Endothelial cell of hepatic sinusoid (primary cell): Measurements from ENCODE around the gene MEX3C.

Experiments used
- in situ Hi-C: cut with HindIII; loops from 2 replicates; pipeline ENCODE4 v1.10.0; 2017; ENCODE audit warnings: low sequenced_read_pairs

Gene MEX3C

GRCh38 chr18:51192026-51192425 is 5.5 kb downstream of the MEX3C start:
- in situ Hi-C loops: no loop called here

- in situ Hi-C loops: no loop called here
These were observed 6.3 kb downstream of the MEX3C start for GRCh38 chr18:51191128-51191717.

- in situ Hi-C loops: no loop called here
These were observed 7.5 kb downstream of the MEX3C start for GRCh38 chr18:51190000-51190399.

GRCh38 chr18:51188024-51188701 is 9.3 kb downstream of the MEX3C start:
- in situ Hi-C loops: no loop called here

GRCh38 chr18:51185075-51185474 is 12.4 kb downstream of the MEX3C start:
- in situ Hi-C loops: no loop called here

GRCh38 chr18:51184091-51184457 is 13.4 kb downstream of the MEX3C start:
- in situ Hi-C loops: no loop called here

GRCh38 chr18:51183372-51184090 is 13.9 kb downstream of the MEX3C start:
- in situ Hi-C loops: no loop called here

- in situ Hi-C loops: no loop called here
These were observed 14.7 kb downstream of the MEX3C start for GRCh38 chr18:51182824-51183223.

GRCh38 chr18:51171625-51172259 is 25.7 kb downstream of the MEX3C start:
- in situ Hi-C loops: no loop called here

GRCh38 chr18:51171223-51171622 is 26.3 kb downstream of the MEX3C start:
- in situ Hi-C loops: no loop called here

GRCh38 chr18:51170664-51171063 is 26.8 kb downstream of the MEX3C start:
- in situ Hi-C loops: no loop called here

GRCh38 chr18:51169731-51170130 is 27.8 kb downstream of the MEX3C start:
- in situ Hi-C loops: no loop called here

GRCh38 chr18:51168960-51169662 is 28.4 kb downstream of the MEX3C start:
- in situ Hi-C loops: no loop called here

GRCh38 chr18:51168026-51168742 is 29.3 kb downstream of the MEX3C start:
- in situ Hi-C loops: no loop called here

GRCh38 chr18:51165296-51165695 is 32.2 kb downstream of the MEX3C start:
- in situ Hi-C loops: no loop called here

- in situ Hi-C loops: no loop called here
These were observed 32.7 kb downstream of the MEX3C start for GRCh38 chr18:51164761-51165281.

- in situ Hi-C loops: no loop called here
These were observed 33.1 kb downstream of the MEX3C start for GRCh38 chr18:51164342-51164741.

GRCh38 chr18:51163543-51163942 is 33.9 kb downstream of the MEX3C start:
- in situ Hi-C loops: no loop called here

GRCh38 chr18:51162617-51163016 is 34.9 kb downstream of the MEX3C start:
- in situ Hi-C loops: no loop called here

- in situ Hi-C loops: no loop called here
These were observed 36.8 kb downstream of the MEX3C start for GRCh38 chr18:51160646-51161045.
